ENCODE results near the gene CACNA1C.

DNA sequence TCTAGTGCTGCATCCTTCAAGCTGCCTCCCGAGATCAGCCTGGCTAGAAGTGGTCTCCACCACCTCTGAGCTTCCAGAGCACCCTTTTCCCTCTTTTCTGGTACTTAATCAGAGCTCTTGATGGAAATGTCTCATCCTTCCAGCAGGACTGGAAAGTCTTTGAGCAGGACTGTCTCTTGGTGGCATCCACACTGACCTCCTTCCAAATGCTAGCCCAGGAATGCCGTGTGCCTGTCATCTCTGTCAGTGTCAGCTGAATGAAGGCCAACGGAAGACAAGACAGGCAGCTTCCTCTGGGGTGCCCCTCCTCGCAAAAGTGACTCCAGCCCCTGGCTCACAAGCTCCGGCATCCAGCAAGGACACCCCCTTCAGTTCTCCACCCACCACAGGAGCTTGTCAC is 570.7 kb downstream of the CACNA1C start:
- TF ChIP-seq CTCF (IDR thresholded peaks at IDR 0.05) (no peak), POLR2AphosphoS5 (IDR thresholded peaks at IDR 0.05) (no peak), POLR2A (IDR thresholded peaks at IDR 0.05) (no peak)
